Astrocyte of the cerebellum (primary cell): ENCODE measurements around the gene PCSK5.

ENCODE experiments used
- DNase-seq: peaks from one replicate; pipeline ENCODE4 v3.0.0-alpha.2; 2011; ENCODE audit warnings: low read depth
- H3K4me3 ChIP-seq: 2 replicates; pipeline ENCODE4 v1.5.1; 2011; ENCODE audit warnings: mild to moderate bottlenecking, low read depth, low read length, moderate library complexity
- in situ Hi-C: cut with HindIII; loops from 2 replicates; pipeline ENCODE4 v1.10.0; 2017; ENCODE audit warnings: low sequenced_read_pairs
- TF ChIP-seq, protein P1 (sequence below): IDR thresholded peaks from 2 replicates; pipeline ENCODE4 v1.5.1; 2012; ENCODE audit warnings: low read length, low read depth, moderate library complexity, mild to moderate bottlenecking; ENCODE audit errors: missing control alignments

The PCSK5 gene

GRCh38 chr9:75997206-75997605 is 106.7 kb downstream of the PCSK5 start:
- TF ChIP-seq, protein P1, sequence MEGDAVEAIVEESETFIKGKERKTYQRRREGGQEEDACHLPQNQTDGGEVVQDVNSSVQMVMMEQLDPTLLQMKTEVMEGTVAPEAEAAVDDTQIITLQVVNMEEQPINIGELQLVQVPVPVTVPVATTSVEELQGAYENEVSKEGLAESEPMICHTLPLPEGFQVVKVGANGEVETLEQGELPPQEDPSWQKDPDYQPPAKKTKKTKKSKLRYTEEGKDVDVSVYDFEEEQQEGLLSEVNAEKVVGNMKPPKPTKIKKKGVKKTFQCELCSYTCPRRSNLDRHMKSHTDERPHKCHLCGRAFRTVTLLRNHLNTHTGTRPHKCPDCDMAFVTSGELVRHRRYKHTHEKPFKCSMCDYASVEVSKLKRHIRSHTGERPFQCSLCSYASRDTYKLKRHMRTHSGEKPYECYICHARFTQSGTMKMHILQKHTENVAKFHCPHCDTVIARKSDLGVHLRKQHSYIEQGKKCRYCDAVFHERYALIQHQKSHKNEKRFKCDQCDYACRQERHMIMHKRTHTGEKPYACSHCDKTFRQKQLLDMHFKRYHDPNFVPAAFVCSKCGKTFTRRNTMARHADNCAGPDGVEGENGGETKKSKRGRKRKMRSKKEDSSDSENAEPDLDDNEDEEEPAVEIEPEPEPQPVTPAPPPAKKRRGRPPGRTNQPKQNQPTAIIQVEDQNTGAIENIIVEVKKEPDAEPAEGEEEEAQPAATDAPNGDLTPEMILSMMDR: no peak
- no peak overlapping the region for H3K4me3 ChIP-seq
- in situ Hi-C loops: no loop called here
- no peak for DNase-seq

GRCh38 chr9:75998096-75998780 is 107.8 kb downstream of the PCSK5 start:
- no peak overlapping the region for H3K4me3 ChIP-seq
- DNase-seq: no peak
- TF ChIP-seq, protein P1: no peak
- in situ Hi-C loops: no loop called here

- TF ChIP-seq, protein P1: no peak
- DNase-seq: no peak
- H3K4me3 ChIP-seq: no peak overlapping the region
- in situ Hi-C loops: no loop called here
These were observed 111.0 kb downstream of the PCSK5 start for GRCh38 chr9:76001459-76001858.

DNA sequence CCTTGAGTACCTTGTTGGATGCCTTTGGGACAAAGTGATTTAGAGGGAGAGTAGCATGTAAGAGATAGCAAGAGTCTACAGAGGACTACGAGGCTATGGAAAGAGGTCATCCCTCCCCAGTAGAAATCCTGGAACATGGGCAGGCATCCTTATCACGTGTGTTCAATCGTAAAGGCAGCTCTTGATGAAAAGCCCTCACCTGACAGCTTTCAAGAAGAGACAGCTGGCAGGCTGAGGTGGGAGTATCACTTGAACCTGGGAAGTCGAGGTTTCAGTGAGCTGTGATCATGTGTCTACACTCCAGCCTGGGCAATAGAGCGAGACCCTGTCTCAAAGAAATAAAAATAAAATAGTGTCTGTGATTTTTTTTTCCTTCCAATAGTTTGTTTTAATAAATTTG is 112.6 kb downstream of the PCSK5 start:
- TF ChIP-seq, protein P1: no peak
- no peak for DNase-seq
- in situ Hi-C loops: no loop called here
- no peak overlapping the region for H3K4me3 ChIP-seq

- TF ChIP-seq, protein P1: no peak
- in situ Hi-C loops: no loop called here
These were observed 114.1 kb downstream of the PCSK5 start for GRCh38 chr9:76004526-76004925.

DNA sequence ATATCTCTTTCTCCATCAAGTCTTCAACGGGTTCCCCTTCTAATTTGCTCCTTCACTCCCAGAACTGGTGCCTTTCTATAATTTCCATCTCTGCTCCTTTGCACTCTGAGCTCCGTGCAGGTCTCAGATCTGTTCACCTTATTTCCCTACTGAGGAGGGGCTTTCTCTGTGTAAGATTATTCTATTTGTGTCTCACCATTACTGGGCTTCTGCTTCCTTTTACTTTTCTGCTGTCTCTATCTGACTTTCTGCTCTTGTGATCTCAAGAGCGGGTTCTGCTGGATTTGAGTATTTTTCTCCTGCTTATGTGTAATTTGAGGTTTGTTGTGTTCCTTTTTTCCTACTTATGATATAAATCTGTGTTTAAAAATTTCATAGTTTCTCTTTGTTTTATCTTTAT is 117.5 kb downstream of the PCSK5 start:
- in situ Hi-C loops: no loop called here
- TF ChIP-seq, protein P1: no peak
- no peak overlapping the region for H3K4me3 ChIP-seq
- DNase-seq: no peak

More at GRCh38 chr9:76004526-76004925, 114.1 kb downstream of the PCSK5 start:
- H3K4me3 ChIP-seq: no peak overlapping the region
- no peak for DNase-seq

- TF ChIP-seq, protein P1: no peak
- DNase-seq: no peak
- H3K4me3 ChIP-seq: no peak overlapping the region
- in situ Hi-C loops: no loop called here
These were observed 123.3 kb downstream of the PCSK5 start for GRCh38 chr9:76013809-76014208.
